GM12878 (cell line): Measurements from ENCODE around the gene JUN. TPM values are rescaled to one million over a fixed set of nuclear protein-coding genes. Genes with fewer than 3 reads are reported as not detected.

Experiments used
- ASH2L ChIP-seq: fragments of 300-600, 200-600 bp; sonication (generic); IDR thresholded peaks from 2 replicates; pipeline ENCODE4 v1.6.1; 2017; ENCODE audit warnings: low read depth, mild to moderate bottlenecking, borderline replicate concordance
- ATF7 ChIP-seq: fragments of 450-650 bp; IDR thresholded peaks from 2 replicates; pipeline ENCODE4 v1.6.1; 2016; ENCODE audit warnings: low read depth, mild to moderate bottlenecking
- BCLAF1 ChIP-seq: fragments of 450-650 bp; IDR thresholded peaks from 2 replicates; pipeline ENCODE4 v1.6.1; 2017; ENCODE audit warnings: antibody characterized with exemption, mild to moderate bottlenecking, moderate library complexity
- CREM ChIP-seq: IDR thresholded peaks from 2 replicates; pipeline ENCODE4 v1.6.1; 2014; ENCODE audit warnings: antibody characterized with exemption, low read depth
- CTCF ChIP-seq, 3 experiments: IDR thresholded peaks in 2 of 3; conservative IDR thresholded peaks in 1 of 3; 2 replicates each; pipeline ENCODE4 v1.5.1; 2011; ENCODE audit warnings: low read depth in 3 of 3, low read length in 3 of 3, mild to moderate bottlenecking in 3 of 3, control low read depth in 2 of 3, moderate library complexity in 2 of 3, inconsistent platforms in 1 of 3, mixed read lengths in 1 of 3; ENCODE audit not compliant: control insufficient read depth in 2 of 3, insufficient read depth in 1 of 3; ENCODE audit errors: extremely low read depth in 1 of 3
- EP300 ChIP-seq, 2 experiments: fragments of 150-350 bp in 1 of 2; IDR thresholded peaks; 2 replicates each; pipeline ENCODE4 v1.6.1; 2011 to 2012; ENCODE audit warnings: low read depth in 2 of 2, low read length in 2 of 2, borderline replicate concordance in 1 of 2, improper control_type of control experiment in 1 of 2, inconsistent platforms in 1 of 2; ENCODE audit not compliant: control insufficient read depth in 1 of 2
- POU2F2 ChIP-seq: IDR thresholded peaks from 3 replicates; pipeline ENCODE4 v1.6.1; 2011; ENCODE audit warnings: low read depth, mild to moderate bottlenecking, low read length, borderline replicate concordance
- RAD51 ChIP-seq: fragments of 450-650 bp; IDR thresholded peaks from 2 replicates; pipeline ENCODE4 v1.6.1; 2016; ENCODE audit warnings: moderate library complexity, mild to moderate bottlenecking, inconsistent platforms
- RCOR1 ChIP-seq: conservative IDR thresholded peaks from 2 replicates; pipeline ENCODE4 v1.6.1; 2012; ENCODE audit warnings: low read depth, low read length, improper control_type of control experiment
- SUZ12 ChIP-seq: fragments of 200-600 bp; sonication (generic); IDR thresholded peaks from one replicate; pipeline ENCODE4 v1.6.1; 2018; ENCODE audit warnings: antibody characterized with exemption, mild to moderate bottlenecking; ENCODE audit not compliant: unreplicated experiment
- TARDBP ChIP-seq: IDR thresholded peaks from 2 replicates; pipeline ENCODE4 v1.6.1; 2016; ENCODE audit warnings: borderline replicate concordance
- ZNF274 ChIP-seq: IDR thresholded peaks from one replicate; pipeline ENCODE4 v1.8.0; 2011; ENCODE audit not compliant: insufficient read length, insufficient read depth
- polyA plus RNA-seq, 11 experiments: library from polyadenylated mRNA; depleted of rRNA in 4 of 11; unstranded in 6 of 11; stranded (reverse) in 5 of 11; fragments of >200 nt; fragmentation: Nextera tagmentation in 4 of 11; fragmentation: Illumina TruSeq in 1 of 11; extraction: Ambion mirVana in 4 of 11; extraction: Trizol in 1 of 11; gene quantifications; 1 replicate in 1 of 11; 2 replicates in 10 of 11; pipeline versions ENCODE4 v1.2.1 to v1.2.3, GENCODE V29; 2011 to 2016; ENCODE audit warnings: inconsistent platforms in 2 of 11, missing spikeins in 2 of 11, low read depth in 1 of 11
- total RNA-seq, 4 experiments: library from RNA; depleted of rRNA in 3 of 4; stranded (reverse); fragments of >200 nt in 3 of 4; fragmentation: Illumina TruSeq in 1 of 4; extraction: Trizol in 1 of 4; gene quantifications; 2 replicates each; pipeline versions ENCODE4 v1.2.1 to v1.2.3, GENCODE V29; 2013 to 2021
- TF ChIP-seq, protein P1 (sequence below): fragments of 450-650 bp; IDR thresholded peaks from 2 replicates; pipeline ENCODE4 v1.6.1; 2017; ENCODE audit warnings: mild to moderate bottlenecking, moderate library complexity
- TF ChIP-seq, protein P2 (sequence below): fragments of 450-650 bp; IDR thresholded peaks from 2 replicates; pipeline ENCODE4 v1.6.1; 2018; ENCODE audit warnings: borderline replicate concordance, mild to moderate bottlenecking; ENCODE audit not compliant: partially characterized antibody

The JUN gene
- total and polyA plus RNA-seq, 10 of the 15 experiments (the other 5 are each of a cell fraction or from before 2014, with no cell fraction given) = 0.18 to 8.4 (median 2.8) TPM

DNA sequence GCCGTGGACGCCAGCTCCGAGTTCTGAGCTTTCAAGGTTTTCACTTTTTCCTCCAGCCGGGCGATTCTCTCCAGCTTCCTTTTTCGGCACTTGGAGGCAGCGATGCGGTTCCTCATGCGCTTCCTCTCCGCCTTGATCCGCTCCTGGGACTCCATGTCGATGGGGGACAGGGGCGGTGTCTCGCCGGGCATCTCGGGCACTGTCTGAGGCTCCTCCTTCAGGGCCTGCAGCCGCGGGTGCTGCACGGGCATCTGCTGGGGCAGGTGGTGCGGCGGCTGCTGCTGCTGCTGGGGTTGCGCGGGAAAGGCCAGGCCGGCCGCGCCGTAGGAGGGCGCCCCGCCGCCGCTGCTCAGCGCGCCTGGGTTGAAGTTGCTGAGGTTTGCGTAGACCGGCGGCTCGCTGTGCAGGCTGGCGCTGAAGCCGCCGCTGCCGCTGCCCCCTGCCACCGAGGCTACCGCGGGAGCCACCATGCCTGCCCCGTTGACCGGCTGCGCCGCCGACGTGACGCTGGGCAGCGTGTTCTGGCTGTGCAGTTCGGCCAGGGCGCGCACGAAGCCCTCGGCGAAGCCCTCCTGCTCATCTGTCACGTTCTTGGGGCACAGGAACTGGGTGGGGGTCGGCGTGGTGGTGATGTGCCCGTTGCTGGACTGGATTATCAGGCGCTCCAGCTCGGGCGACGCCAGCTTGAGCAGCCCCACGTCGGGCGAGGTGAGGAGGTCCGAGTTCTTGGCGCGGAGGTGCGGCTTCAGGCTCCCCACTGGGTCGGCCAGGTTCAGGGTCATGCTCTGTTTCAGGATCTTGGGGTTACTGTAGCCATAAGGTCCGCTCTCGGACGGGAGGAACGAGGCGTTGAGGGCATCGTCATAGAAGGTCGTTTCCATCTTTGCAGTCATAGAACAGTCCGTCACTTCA is 1.4 kb downstream of the JUN start (continued):
- TF ChIP-seq, protein P1, sequence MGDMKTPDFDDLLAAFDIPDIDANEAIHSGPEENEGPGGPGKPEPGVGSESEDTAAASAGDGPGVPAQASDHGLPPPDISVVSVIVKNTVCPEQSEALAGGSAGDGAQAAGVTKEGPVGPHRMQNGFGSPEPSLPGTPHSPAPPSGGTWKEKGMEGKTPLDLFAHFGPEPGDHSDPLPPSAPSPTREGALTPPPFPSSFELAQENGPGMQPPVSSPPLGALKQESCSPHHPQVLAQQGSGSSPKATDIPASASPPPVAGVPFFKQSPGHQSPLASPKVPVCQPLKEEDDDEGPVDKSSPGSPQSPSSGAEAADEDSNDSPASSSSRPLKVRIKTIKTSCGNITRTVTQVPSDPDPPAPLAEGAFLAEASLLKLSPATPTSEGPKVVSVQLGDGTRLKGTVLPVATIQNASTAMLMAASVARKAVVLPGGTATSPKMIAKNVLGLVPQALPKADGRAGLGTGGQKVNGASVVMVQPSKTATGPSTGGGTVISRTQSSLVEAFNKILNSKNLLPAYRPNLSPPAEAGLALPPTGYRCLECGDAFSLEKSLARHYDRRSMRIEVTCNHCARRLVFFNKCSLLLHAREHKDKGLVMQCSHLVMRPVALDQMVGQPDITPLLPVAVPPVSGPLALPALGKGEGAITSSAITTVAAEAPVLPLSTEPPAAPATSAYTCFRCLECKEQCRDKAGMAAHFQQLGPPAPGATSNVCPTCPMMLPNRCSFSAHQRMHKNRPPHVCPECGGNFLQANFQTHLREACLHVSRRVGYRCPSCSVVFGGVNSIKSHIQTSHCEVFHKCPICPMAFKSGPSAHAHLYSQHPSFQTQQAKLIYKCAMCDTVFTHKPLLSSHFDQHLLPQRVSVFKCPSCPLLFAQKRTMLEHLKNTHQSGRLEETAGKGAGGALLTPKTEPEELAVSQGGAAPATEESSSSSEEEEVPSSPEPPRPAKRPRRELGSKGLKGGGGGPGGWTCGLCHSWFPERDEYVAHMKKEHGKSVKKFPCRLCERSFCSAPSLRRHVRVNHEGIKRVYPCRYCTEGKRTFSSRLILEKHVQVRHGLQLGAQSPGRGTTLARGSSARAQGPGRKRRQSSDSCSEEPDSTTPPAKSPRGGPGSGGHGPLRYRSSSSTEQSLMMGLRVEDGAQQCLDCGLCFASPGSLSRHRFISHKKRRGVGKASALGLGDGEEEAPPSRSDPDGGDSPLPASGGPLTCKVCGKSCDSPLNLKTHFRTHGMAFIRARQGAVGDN = peak; percentile 74
- peak; percentile 42 to 74 (median 43); a peak in 5 of 6 replicates for TF ChIP-seq CTCF (IDR thresholded peaks at IDR 0.05 in 2 of 3, conservative IDR thresholded peaks at IDR 0.05 in 1 of 3; ENCODE audit: control insufficient read depth in 2 of 3, extremely low read depth in 1 of 3, insufficient read depth in 1 of 3, low read depth in 3 of 3, low read length in 3 of 3)
- TF ChIP-seq EP300 (IDR thresholded peaks at IDR 0.05; ENCODE audit: borderline replicate concordance in 1 of 2, control insufficient read depth in 1 of 2, low read depth in 2 of 2, low read length in 2 of 2) = no peak
- TF ChIP-seq ASH2L = no peak
- peak; percentile 18; the same call in 1 of the 2 replicates for TF ChIP-seq CREM
- TF ChIP-seq BCLAF1 = no peak
- TF ChIP-seq POU2F2 = no peak
- TF ChIP-seq RCOR1 = no peak
- TF ChIP-seq RAD51 = no peak
- TF ChIP-seq, protein P2, sequence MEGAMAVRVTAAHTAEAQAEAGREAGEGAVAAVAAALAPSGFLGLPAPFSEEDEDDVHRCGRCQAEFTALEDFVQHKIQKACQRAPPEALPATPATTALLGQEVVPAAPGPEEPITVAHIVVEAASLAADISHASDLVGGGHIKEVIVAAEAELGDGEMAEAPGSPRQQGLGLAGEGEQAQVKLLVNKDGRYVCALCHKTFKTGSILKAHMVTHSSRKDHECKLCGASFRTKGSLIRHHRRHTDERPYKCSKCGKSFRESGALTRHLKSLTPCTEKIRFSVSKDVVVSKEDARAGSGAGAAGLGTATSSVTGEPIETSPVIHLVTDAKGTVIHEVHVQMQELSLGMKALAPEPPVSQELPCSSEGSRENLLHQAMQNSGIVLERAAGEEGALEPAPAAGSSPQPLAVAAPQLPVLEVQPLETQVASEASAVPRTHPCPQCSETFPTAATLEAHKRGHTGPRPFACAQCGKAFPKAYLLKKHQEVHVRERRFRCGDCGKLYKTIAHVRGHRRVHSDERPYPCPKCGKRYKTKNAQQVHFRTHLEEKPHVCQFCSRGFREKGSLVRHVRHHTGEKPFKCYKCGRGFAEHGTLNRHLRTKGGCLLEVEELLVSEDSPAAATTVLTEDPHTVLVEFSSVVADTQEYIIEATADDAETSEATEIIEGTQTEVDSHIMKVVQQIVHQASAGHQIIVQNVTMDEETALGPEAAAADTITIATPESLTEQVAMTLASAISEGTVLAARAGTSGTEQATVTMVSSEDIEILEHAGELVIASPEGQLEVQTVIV = no peak
- no peak for TF ChIP-seq SUZ12
- TF ChIP-seq TARDBP = no peak
- TF ChIP-seq ZNF274 = no peak
- TF ChIP-seq ATF7 = 0 out of 2 replicates have a peak, but pooled peaks have one; percentile 12
